Activated T-cell treated with anti-CD3 and anti-CD28 coated beads, Interleukin-2, amount 50 U/mL, for 4 hours (primary cell): Measurements from ENCODE around the gene LBX1. TPM values are rescaled to one million over a fixed set of nuclear protein-coding genes. Genes with fewer than 3 reads are reported as not detected.
"Not testable (repeated sequence)": the region's sequence is repeated elsewhere in the genome, so short reads cannot be mapped to it uniquely, and the experiment has no call there.

ENCODE experiments used
- ATAC-seq, 2 donors: fragments of 200-7000 bp; cut with Tn5 transposase; one replicate each; pipeline ENCODE4 v1.10.0; 2021
- DNase-seq: peaks from one replicate; pipeline ENCODE4 v3.0.0-alpha.2; 2020
- H3K27me3 Mint-ChIP-seq: one replicate; pipeline ENCODE4 v1.8.0; 2021; ENCODE audit warnings: low read depth, mixed read lengths
- H3K36me3 Mint-ChIP-seq: one replicate; pipeline ENCODE4 v1.8.0; 2022; ENCODE audit warnings: mixed read lengths; ENCODE audit not compliant: insufficient read depth
- H3K4me1 Mint-ChIP-seq: one replicate; pipeline ENCODE4 v1.8.0; 2021; ENCODE audit warnings: low read depth, mixed read lengths
- H3K4me3 Mint-ChIP-seq: one replicate; pipeline ENCODE4 v1.8.0; 2021; ENCODE audit warnings: mild to moderate bottlenecking, moderate library complexity, mixed read lengths
- H3K9me3 Mint-ChIP-seq: one replicate; pipeline ENCODE4 v1.8.0; 2021; ENCODE audit warnings: mixed read lengths
- total RNA-seq, 3 donors: library from RNA; stranded (reverse); gene quantifications; one replicate each; pipeline ENCODE4 v1.2.1, GENCODE V29; 2021

Gene LBX1
- total RNA-seq, 3 donors from 2014 or later: not detected

DNA sequence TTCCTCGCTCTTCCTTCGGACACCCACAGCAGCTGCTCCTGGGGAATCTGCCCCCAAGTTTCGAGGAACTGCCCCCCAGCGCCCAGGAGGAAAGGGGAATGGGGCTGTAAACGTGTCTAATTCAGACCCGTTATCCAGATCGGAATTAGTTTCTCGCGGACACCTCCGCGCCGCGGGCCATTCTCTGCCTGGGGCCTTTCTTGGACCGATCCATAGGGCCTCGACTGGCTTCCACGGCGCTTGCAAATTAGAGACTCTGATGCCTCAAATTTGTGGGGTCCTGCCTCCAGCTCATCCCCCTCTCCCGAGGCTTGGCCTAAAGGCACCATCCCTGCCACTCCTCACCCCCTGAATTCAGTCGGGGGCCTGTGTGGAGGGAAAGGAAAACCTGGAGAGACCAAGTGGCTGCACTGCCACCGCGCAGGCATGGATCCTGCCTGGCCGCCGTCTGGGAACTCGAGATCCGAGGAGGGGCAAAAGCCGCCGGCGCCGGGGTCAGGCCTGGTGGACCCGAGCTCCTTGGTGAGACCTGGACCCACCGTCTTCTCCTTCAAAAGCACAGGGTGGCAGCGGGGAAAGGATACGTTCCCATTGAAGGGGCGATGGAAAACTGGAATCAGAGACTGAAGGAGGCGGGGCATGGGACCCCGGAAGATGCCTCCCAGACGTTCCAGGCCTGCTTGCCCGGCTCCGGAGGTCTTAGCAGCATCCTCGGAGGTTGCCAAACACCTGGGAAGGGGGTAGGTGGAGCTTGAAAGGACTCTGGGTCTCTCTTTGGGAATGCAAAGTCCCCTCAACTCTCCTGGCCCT is 13.7 kb downstream of the LBX1 start:
- H3K4me3 Mint-ChIP-seq: peak overlapping the region; percentile 63
- no peak for ATAC-seq
- H3K9me3 Mint-ChIP-seq: no peaks in the 10 kb centered on the region

DNA sequence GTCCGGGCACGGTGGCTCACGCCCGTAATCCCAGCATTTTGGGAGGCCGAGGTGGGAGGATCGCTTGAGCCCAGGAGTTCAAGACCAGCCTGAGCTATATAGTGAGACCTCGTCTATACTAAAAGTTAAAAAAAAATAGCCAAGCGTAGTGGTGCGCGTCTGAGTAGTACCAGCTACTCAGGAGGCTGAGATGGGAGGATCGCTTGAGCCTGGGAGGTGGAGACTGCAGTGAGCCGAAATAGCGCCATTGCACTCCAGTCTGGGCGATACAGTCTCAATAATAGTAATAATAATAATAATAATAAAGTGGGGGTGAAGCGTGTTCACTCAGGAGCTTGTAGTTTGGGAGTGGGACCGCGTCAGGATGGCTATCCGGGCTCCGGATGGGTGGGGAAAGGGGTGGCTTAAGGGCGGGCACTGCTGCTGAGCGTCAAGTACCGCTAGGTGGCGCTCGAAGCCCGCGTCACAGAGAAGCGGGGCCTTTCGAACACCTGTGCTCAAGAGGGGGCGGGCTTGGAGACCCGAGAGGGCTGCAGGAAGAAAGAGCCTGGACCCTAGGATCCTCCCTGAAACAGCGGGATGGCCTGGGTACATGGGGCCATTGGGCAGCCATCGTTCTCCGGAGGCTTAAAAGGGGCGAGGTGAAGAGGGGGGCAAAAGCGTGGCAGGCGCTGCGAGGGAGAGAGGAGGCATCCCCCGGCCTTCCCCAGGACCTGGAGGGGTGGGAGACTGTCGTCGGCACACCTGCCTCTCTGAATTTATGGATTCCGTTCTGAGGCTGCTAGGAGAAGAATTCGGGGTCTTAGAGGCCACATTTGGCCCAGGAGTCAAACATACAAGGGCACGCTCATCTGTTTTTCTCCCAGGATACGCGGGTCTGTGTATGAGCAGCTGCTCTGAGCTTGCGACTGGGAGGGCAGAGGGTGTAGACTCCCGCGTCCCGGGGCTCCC is 14.5 kb downstream of the LBX1 start:
- DNase-seq (peak; percentile 74), ATAC-seq (peak; percentile 83 to 86)
- Mint-ChIP-seq H3K27me3 (peaks cover 88% of the 10 kb centered on the region), H3K9me3 (no peaks in the 10 kb centered on the region), H3K4me1 (peaks cover 34% of the 10 kb centered on the region), H3K36me3 (no peaks in the 10 kb centered on the region), H3K4me3 (peak overlapping the region; percentile 63)

More for the DNA sequence above, 13.7 kb downstream of the LBX1 start:
- peaks cover 89% of the 10 kb centered on the region for H3K27me3 Mint-ChIP-seq
- H3K36me3 Mint-ChIP-seq: no peaks in the 10 kb centered on the region
- no peak for DNase-seq
- H3K4me1 Mint-ChIP-seq: peaks cover 34% of the 10 kb centered on the region

DNA sequence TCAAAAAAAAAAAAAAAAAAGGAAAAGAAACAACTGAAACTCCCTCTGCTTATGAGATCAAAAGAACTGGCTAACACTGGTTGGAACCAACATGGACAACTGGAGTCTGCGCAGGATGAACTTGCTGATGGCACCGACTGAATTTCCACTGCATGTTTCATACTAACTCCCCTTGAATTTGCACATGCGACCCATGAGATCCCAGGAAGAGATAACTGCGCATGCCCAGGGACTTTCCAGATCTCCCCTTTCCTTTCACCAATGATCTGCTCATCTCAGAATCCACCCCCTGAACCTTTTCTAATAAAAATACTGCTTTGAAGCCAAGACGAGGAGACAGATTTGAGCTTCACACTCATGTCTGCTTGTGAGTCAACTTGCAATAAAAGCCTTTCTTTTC is 20.7 kb downstream of the LBX1 start:
- Mint-ChIP-seq H3K9me3 (no peaks in the 10 kb centered on the region), H3K4me1 (no peaks in the 10 kb centered on the region), H3K4me3 (no peak overlapping the region), H3K36me3 (no peaks in the 10 kb centered on the region), H3K27me3 (peaks cover 67% of the 10 kb centered on the region)
- DNase-seq (no peak), ATAC-seq (no peak)

DNA sequence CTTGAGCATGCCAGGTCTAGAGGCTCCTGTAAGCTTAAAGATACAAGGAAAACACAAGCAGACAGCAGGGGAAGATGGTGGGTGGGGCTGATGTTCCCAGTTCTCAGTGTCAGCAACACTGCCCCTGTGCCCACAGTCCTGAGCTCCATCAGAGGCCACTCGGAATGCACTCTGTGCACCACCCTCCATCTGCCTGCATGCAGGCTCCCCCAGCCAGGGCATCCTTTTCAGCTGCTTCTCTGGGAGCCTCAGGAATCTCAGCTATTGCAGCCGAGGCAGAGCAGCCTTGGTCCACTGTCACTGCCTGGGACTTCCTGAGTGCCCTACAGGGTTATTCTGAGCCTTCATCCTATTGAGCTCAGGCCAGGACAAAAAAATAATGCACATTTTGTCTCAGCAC is 22.2 kb downstream of the LBX1 start:
- ATAC-seq: no peak
- H3K4me3 Mint-ChIP-seq: no peak overlapping the region
- H3K9me3 Mint-ChIP-seq: no peaks in the 10 kb centered on the region
- no peaks in the 10 kb centered on the region for H3K4me1 Mint-ChIP-seq
- no peaks in the 10 kb centered on the region for H3K36me3 Mint-ChIP-seq
- no peak for DNase-seq
- peaks cover 56% of the 10 kb centered on the region for H3K27me3 Mint-ChIP-seq

DNA sequence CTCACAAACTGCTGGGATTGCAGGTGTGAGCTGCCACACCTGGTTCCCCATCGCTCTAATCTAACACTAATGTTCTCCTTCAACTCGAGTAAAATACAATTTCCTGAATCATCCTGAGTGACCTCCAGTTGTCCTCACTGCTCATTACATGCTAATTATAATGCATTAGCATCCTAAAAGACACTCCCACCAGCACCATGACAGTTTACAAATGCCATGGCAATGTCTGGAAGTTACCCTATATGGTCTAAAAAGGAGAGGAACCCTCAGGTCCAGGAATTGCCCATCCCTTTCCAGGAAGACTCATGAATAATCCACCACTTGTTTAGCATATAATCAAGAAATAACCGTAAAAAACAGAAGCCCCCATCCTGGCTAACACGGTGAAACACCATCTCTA is 26.6 kb downstream of the LBX1 start:
- DNase-seq, ATAC-seq, H3K4me3 Mint-ChIP-seq, H3K9me3 Mint-ChIP-seq, H3K4me1 Mint-ChIP-seq, H3K36me3 Mint-ChIP-seq: not testable (repeated sequence)
- H3K27me3 Mint-ChIP-seq: peaks cover 25% of the 10 kb centered on the region

DNA sequence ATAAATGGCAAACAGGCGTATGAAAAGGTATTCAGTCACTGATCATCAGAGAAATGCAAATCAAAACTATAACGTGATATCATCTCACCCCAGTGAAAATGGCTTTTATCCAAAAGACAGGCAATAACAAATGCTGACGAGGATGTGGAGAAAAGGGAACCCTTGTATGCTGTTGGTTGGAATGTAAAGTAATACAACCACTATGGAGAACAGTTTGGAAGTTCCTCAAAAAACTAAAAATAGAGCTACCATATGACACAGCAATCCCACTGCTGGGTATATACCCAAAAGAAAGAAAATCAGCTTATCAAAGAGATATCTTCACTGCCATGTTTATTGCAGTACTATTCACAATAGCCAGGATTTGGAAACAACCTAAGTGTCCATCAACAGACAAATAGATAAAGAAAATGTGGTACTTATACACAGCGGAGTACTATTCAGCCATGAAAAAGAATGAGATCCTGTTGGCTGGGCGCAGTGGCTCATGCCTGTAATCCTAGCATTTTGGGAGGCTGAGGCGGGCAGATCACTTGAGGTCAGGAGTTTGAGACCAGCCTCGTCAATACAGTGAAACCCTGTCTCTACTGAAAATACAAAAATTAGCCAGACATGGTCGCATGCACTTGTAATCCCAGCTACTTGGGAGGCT is 30.8 kb downstream of the LBX1 start:
- H3K9me3 Mint-ChIP-seq, H3K36me3 Mint-ChIP-seq, H3K4me3 Mint-ChIP-seq, ATAC-seq, H3K4me1 Mint-ChIP-seq, DNase-seq: not testable (repeated sequence)
- H3K27me3 Mint-ChIP-seq: peaks cover 16% of the 10 kb centered on the region

DNA sequence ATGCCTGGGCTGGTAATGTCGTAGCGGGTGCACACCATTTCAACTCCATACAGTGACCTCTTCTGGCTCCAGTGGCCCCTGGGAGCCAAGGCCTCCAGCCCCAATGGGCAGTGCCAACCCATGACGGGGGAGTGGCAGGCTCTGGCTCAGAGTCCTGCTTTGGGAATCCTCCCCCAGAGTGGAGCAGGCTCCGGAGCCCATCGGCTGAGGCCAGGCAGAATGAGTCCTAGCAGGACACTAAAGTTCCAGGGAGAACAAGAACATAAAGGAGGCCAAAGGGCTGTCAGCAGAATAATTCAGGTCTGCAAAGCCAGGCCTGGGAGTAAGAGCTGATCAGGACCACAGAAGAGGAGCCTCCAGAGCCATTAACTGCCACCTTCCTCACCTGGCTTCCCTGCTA is 33.3 kb downstream of the LBX1 start:
- DNase-seq (no peak), ATAC-seq (no peak)
- no peaks in the 10 kb centered on the region for H3K36me3 Mint-ChIP-seq
- H3K27me3 Mint-ChIP-seq: peaks cover 24% of the 10 kb centered on the region
- no peaks in the 10 kb centered on the region for H3K9me3 Mint-ChIP-seq
- H3K4me3 Mint-ChIP-seq: no peak overlapping the region
- H3K4me1 Mint-ChIP-seq: peaks cover under 1% of the 10 kb centered on the region

DNA sequence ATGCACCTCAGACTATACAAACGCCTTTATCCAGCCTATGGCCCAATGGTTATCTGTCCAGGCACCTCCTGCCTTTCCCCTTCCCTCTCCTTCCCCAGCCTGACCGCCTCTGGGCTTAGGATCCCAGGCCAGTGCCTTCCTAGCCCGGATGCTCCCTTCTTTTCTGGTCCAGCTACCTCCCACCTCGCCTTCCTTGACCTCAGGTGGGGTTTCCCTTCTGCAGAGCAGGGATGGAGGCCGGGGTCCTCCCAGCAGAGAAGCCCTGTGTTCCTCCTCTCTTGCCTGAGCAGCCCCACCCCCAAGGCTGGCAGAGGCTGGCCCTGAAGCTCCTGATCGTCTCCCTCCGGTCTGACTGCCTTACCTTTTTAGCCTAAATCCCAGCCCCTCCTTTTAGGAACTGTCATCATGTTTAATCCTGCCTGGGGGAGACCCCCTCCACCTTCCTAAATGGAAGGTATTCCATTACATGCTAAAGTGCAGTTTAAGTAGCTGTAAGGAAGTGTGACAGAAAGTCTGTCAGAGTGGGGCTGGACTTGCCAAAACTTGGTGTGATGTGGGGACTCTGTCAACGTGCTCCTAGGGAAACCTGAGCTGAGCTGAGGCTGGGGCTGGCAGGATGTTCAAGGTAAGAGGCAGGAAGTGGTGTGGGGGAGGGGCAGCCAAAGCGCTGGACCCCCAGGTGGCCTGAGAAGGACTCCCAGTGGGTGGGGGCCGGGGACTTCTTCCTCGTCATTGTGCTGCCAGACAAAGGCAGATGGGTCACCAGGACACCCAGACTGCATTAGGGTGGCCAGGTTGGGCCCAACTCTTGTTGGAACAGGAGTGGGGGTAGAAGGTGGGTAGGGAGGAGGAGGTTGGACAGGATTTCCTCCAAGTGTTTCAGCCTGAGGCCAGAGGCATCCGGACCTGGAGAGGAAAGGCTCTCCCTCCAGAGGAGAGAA is 39.5 kb downstream of the LBX1 start:
- no peak for ATAC-seq
- H3K27me3 Mint-ChIP-seq: peaks cover 11% of the 10 kb centered on the region
- DNase-seq: no peak
- H3K36me3 Mint-ChIP-seq: no peaks in the 10 kb centered on the region
- H3K4me3 Mint-ChIP-seq: no peak overlapping the region
- H3K9me3 Mint-ChIP-seq: no peaks in the 10 kb centered on the region
- peaks cover 3% of the 10 kb centered on the region for H3K4me1 Mint-ChIP-seq

DNA sequence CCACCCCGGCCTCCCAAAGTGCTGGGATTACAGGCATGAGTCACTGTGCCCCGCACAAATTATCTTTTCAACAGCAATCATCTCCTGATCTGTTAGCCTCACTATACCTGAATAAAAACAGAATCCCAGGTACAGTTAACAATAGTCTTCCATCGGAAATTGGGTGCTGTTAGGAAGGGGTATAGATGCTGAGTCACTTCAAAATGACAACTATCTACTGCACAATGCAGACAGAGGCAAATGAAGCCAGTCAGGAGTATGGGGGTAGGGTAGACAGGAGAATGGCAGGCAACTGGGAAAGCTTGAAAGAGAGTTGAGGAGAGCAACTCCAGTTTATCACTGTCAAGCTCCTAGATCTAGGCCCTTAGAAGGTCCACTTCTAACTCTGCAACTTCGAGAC is 40.3 kb downstream of the LBX1 start:
- peaks cover 11% of the 10 kb centered on the region for H3K27me3 Mint-ChIP-seq

DNA sequence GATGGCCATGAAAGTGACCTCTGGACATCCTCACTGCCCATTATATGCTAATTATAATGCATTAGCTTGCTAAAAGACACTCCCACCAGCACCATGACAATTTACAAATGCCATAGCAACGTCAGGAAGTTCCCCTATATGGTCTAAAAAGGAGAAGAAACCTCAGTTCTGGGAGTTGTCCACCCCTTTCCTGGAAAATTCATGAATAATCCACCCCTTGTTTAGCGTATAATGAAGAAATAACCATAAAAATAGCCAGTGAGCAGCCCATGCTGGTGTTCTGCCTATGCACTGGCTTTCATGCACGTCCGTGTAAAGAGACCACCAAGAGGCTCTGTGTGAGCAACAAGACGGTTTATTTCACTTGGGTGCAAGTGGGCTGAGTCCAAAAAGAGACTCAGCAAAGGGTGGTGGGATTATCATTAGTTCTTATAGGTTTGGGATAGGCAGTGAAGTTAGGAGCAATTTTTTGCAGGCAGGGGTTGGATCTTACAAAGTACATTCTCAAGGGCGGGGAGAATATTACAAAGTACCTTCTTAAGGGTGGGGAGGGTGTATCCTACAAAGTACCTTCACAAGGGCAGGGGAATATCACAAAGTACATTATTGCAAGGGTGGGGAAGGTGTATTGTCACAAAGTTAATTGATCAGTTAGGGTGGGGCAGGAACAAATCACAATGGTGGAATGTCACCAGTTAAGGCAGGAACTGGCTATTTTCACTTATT is 45.6 kb downstream of the LBX1 start:
- DNase-seq (no peak), ATAC-seq (no peak)
- Mint-ChIP-seq H3K4me1 (no peaks in the 10 kb centered on the region), H3K9me3 (no peaks in the 10 kb centered on the region), H3K36me3 (no peaks in the 10 kb centered on the region), H3K4me3 (no peak overlapping the region), H3K27me3 (peaks cover 19% of the 10 kb centered on the region)

More for the DNA sequence above, 40.3 kb downstream of the LBX1 start:
- H3K36me3 Mint-ChIP-seq: no peaks in the 10 kb centered on the region
- no peak overlapping the region for H3K4me3 Mint-ChIP-seq
- DNase-seq (no peak), ATAC-seq (no peak)
- H3K9me3 Mint-ChIP-seq: no peaks in the 10 kb centered on the region
- H3K4me1 Mint-ChIP-seq: peaks cover 3% of the 10 kb centered on the region

DNA sequence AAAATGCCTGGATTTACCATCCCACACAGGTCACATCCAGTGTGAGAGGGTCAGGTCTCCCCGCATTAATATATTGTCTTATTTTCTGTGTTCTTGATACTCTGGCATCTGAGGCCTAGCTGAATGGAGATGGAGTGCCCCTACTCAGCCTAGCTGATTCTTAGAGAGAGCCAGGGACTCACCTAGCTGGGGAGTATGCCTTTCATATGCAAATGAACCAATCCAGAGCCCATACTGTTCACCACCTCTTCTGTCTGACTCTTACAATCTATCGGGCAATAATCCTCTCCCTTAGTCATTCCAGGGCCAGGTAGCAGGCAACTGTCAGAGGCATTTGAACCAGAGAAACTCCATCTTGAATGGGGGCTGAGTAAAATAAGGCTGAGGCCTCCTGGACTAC is 46.3 kb downstream of the LBX1 start:
- DNase-seq (no peak), ATAC-seq (no peak)
- Mint-ChIP-seq H3K9me3 (no peaks in the 10 kb centered on the region), H3K4me3 (no peak overlapping the region), H3K27me3 (peaks cover 20% of the 10 kb centered on the region), H3K36me3 (no peaks in the 10 kb centered on the region), H3K4me1 (no peaks in the 10 kb centered on the region)
